Stimulated activated naive B cell treated with anti-CD40 and anti-IgM and Interleukin-4, amounts not matched to agents 10 μg/mL and 1 μg/mL and 100 μg/mL, for 72 hours (primary cell): Measurements from ENCODE around the gene VENTX.
"Not testable (repeated sequence)": the region's sequence is repeated elsewhere in the genome, so short reads cannot be mapped to it uniquely, and the experiment has no call there.

ENCODE experiments used
- ATAC-seq, 2 donors: fragments of 150-1000 bp; cut with Tn5 transposase; replicated peaks; 2 replicates each; pipeline ENCODE4 v1.10.0; 2021; ENCODE audit warnings: moderate library complexity in 1 of 2
- DNase-seq: peaks from one replicate; pipeline ENCODE4 v3.0.0; 2021
- H3K27ac Mint-ChIP-seq: one replicate; pipeline ENCODE4 v1.8.0; 2022; ENCODE audit warnings: mild to moderate bottlenecking, mixed read lengths
- H3K27me3 Mint-ChIP-seq, 2 donors: one replicate each; pipeline ENCODE4 v1.8.0; 2022; ENCODE audit warnings: mixed read lengths in 2 of 2
- H3K36me3 Mint-ChIP-seq, 2 donors: one replicate each; pipeline ENCODE4 v1.8.0; 2022; ENCODE audit warnings: mixed read lengths in 2 of 2, mild to moderate bottlenecking in 1 of 2
- H3K4me1 Mint-ChIP-seq, 2 donors: one replicate each; pipeline ENCODE4 v1.8.0; 2022; ENCODE audit warnings: mixed read lengths in 2 of 2, mild to moderate bottlenecking in 1 of 2
- H3K4me3 Mint-ChIP-seq, 2 donors: one replicate each; pipeline ENCODE4 v1.8.0; 2022; ENCODE audit warnings: mild to moderate bottlenecking in 2 of 2, mixed read lengths in 2 of 2, moderate library complexity in 1 of 2
- H3K9me3 Mint-ChIP-seq, 2 donors: one replicate each; pipeline ENCODE4 v1.8.0; 2022; ENCODE audit warnings: mixed read lengths in 2 of 2, mild to moderate bottlenecking in 1 of 2

VENTX gene

GRCh38 chr10:133258066-133258817 lies 20.6 kb downstream of the VENTX start:
- no peaks in the 10 kb centered on the region for H3K9me3 Mint-ChIP-seq
- H3K27me3 Mint-ChIP-seq = no peaks in the 10 kb centered on the region
- DNase-seq (peak; percentile 31), ATAC-seq (peak; percentile 14 to 18)
- peak overlapping the region; percentile 59 for H3K27ac Mint-ChIP-seq
- H3K36me3 Mint-ChIP-seq = no peaks in the 10 kb centered on the region
- H3K4me3 Mint-ChIP-seq = peak overlapping the region; percentile 59 to 67
- H3K4me1 Mint-ChIP-seq = peaks cover 34 to 49% of the 10 kb centered on the region in 2 donors

GRCh38 chr10:133258818-133259601 lies 21.4 kb downstream of the VENTX start:
- Mint-ChIP-seq H3K36me3 (peaks cover 3 to 4% of the 10 kb centered on the region in 2 donors), H3K4me1 (peaks cover 36 to 55% of the 10 kb centered on the region in 2 donors), H3K27ac (peak overlapping the region; percentile 75), H3K4me3 (peak overlapping the region in 1 of 2 donors; percentile 8), H3K9me3 (no peaks in the 10 kb centered on the region), H3K27me3 (no peaks in the 10 kb centered on the region)
- ATAC-seq (peak; percentile 23 to 24), DNase-seq (peak; percentile 61)

GRCh38 chr10:133259602-133259989 lies 21.9 kb downstream of the VENTX start:
- H3K27ac Mint-ChIP-seq = no peak overlapping the region
- H3K9me3 Mint-ChIP-seq = no peaks in the 10 kb centered on the region
- H3K4me1 Mint-ChIP-seq = peaks cover 40 to 61% of the 10 kb centered on the region in 2 donors

GRCh38 chr10:133260895-133261725 lies 23.5 kb downstream of the VENTX start:
- Mint-ChIP-seq H3K27ac (peak overlapping the region; percentile 97), H3K27me3 (no peaks in the 10 kb centered on the region), H3K36me3 (peaks cover 6 to 13% of the 10 kb centered on the region in 2 donors), H3K9me3 (no peaks in the 10 kb centered on the region), H3K4me1 (peaks cover 46 to 70% of the 10 kb centered on the region in 2 donors), H3K4me3 (peak overlapping the region; percentile 88 to 91)
- ATAC-seq (peak; percentile 78 to 80), DNase-seq (peak; percentile 86)

More at GRCh38 chr10:133259602-133259989, 21.9 kb downstream of the VENTX start:
- peaks cover 3 to 4% of the 10 kb centered on the region in 2 donors for H3K36me3 Mint-ChIP-seq
- no peaks in the 10 kb centered on the region for H3K27me3 Mint-ChIP-seq
- no peak for DNase-seq
- peak overlapping the region in 1 of 2 donors; percentile 8 for H3K4me3 Mint-ChIP-seq
- no peak for ATAC-seq

GRCh38 chr10:133261726-133262325 lies 24.2 kb downstream of the VENTX start:
- H3K27me3 Mint-ChIP-seq = no peaks in the 10 kb centered on the region
- peak overlapping the region; percentile 88 to 91 for H3K4me3 Mint-ChIP-seq
- H3K4me1 Mint-ChIP-seq = peaks cover 46 to 70% of the 10 kb centered on the region in 2 donors
- H3K36me3 Mint-ChIP-seq = peaks cover 6 to 13% of the 10 kb centered on the region in 2 donors
- DNase-seq (peak; percentile 71), ATAC-seq (peak; percentile 53 to 67)
- peak overlapping the region; percentile 97 for H3K27ac Mint-ChIP-seq
- no peaks in the 10 kb centered on the region for H3K9me3 Mint-ChIP-seq

- Mint-ChIP-seq H3K27me3 (no peaks in the 10 kb centered on the region), H3K4me3 (peak overlapping the region in 1 of 2 donors; percentile 14)
- ATAC-seq = no peak
These were observed 25.0 kb downstream of the VENTX start for GRCh38 chr10:133262696-133263095.

GRCh38 chr10:133263674-133264073 lies 26.0 kb downstream of the VENTX start:
- Mint-ChIP-seq H3K9me3 (no peaks in the 10 kb centered on the region), H3K4me1 (peaks cover 34 to 56% of the 10 kb centered on the region in 2 donors), H3K27ac (no peak overlapping the region), H3K27me3 (no peaks in the 10 kb centered on the region), H3K36me3 (peaks cover 11 to 13% of the 10 kb centered on the region in 2 donors), H3K4me3 (no peak overlapping the region)
- ATAC-seq = no peak
- DNase-seq = no peak

More at GRCh38 chr10:133262696-133263095, 25.0 kb downstream of the VENTX start:
- no peaks in the 10 kb centered on the region for H3K9me3 Mint-ChIP-seq
- peaks cover 7 to 13% of the 10 kb centered on the region in 2 donors for H3K36me3 Mint-ChIP-seq
- DNase-seq = no peak
- no peak overlapping the region for H3K27ac Mint-ChIP-seq
- H3K4me1 Mint-ChIP-seq = peaks cover 41 to 65% of the 10 kb centered on the region in 2 donors

- Mint-ChIP-seq H3K9me3 (no peaks in the 10 kb centered on the region), H3K4me1 (peaks cover 29 to 48% of the 10 kb centered on the region in 2 donors), H3K27me3 (no peaks in the 10 kb centered on the region), H3K27ac (peak overlapping the region; percentile 87), H3K4me3 (no peak overlapping the region), H3K36me3 (peaks cover 13 to 15% of the 10 kb centered on the region in 2 donors)
- no peak for ATAC-seq
- DNase-seq = no peak
These were observed 26.8 kb downstream of the VENTX start for GRCh38 chr10:133264461-133264860.

GRCh38 chr10:133265052-133265451 lies 27.4 kb downstream of the VENTX start:
- not testable (repeated sequence) for H3K9me3 Mint-ChIP-seq, ATAC-seq, H3K27me3 Mint-ChIP-seq, H3K4me3 Mint-ChIP-seq, DNase-seq
- Mint-ChIP-seq H3K4me1 (peaks cover 25 to 42% of the 10 kb centered on the region in 2 donors), H3K36me3 (peaks cover 14 to 15% of the 10 kb centered on the region in 2 donors), H3K27ac (peak overlapping the region; percentile 62)

GRCh38 chr10:133266056-133266795 lies 28.6 kb downstream of the VENTX start:
- Mint-ChIP-seq H3K9me3 (no peaks in the 10 kb centered on the region), H3K4me3 (no peak overlapping the region), H3K27me3 (no peaks in the 10 kb centered on the region), H3K4me1 (peaks cover 15 to 31% of the 10 kb centered on the region in 2 donors), H3K36me3 (peaks cover 18% of the 10 kb centered on the region in 2 donors), H3K27ac (no peak overlapping the region)
- DNase-seq (no peak), ATAC-seq (no peak)

- Mint-ChIP-seq H3K9me3 (no peaks in the 10 kb centered on the region), H3K36me3 (peaks cover 24 to 26% of the 10 kb centered on the region in 2 donors), H3K4me3 (no peak overlapping the region), H3K27ac (no peak overlapping the region), H3K27me3 (no peaks in the 10 kb centered on the region), H3K4me1 (peaks cover 14 to 36% of the 10 kb centered on the region in 2 donors)
- ATAC-seq = no peak
- no peak for DNase-seq
These were observed 29.6 kb downstream of the VENTX start for GRCh38 chr10:133267293-133267692.

GRCh38 chr10:133267829-133268228 lies 30.2 kb downstream of the VENTX start:
- DNase-seq = no peak
- H3K4me3 Mint-ChIP-seq = no peak overlapping the region
- ATAC-seq = no peak
- peaks cover 27 to 29% of the 10 kb centered on the region in 2 donors for H3K36me3 Mint-ChIP-seq
- H3K27ac Mint-ChIP-seq = no peak overlapping the region
- no peaks in the 10 kb centered on the region for H3K9me3 Mint-ChIP-seq
- H3K27me3 Mint-ChIP-seq = no peaks in the 10 kb centered on the region
- peaks cover 14 to 32% of the 10 kb centered on the region in 2 donors for H3K4me1 Mint-ChIP-seq

GRCh38 chr10:133268532-133268931 lies 30.9 kb downstream of the VENTX start:
- no peaks in the 10 kb centered on the region for H3K27me3 Mint-ChIP-seq
- peak overlapping the region; percentile 42 for H3K27ac Mint-ChIP-seq
- peaks cover 27 to 29% of the 10 kb centered on the region in 2 donors for H3K36me3 Mint-ChIP-seq
- peaks cover 14 to 28% of the 10 kb centered on the region in 2 donors for H3K4me1 Mint-ChIP-seq
- no peak for DNase-seq
- no peak overlapping the region for H3K4me3 Mint-ChIP-seq
- no peak for ATAC-seq
- H3K9me3 Mint-ChIP-seq = no peaks in the 10 kb centered on the region
